Vagina (tissue), 2 donors: Measurements from ENCODE around the gene RPIA.

Source experiments
- POLR2A ChIP-seq, 2 donors: fragments of 450-650 bp; IDR thresholded peaks; one replicate each; pipeline ENCODE4 v1.6.1; 2017; ENCODE audit warnings: antibody characterized with exemption in 2 of 2, mild to moderate bottlenecking in 2 of 2, moderate library complexity in 2 of 2
- POLR2AphosphoS5 ChIP-seq, 2 donors: sonication (generic); formaldehyde crosslinking; IDR thresholded peaks; one replicate each; pipeline ENCODE4 v1.9.0; 2017; ENCODE audit warnings: antibody characterized with exemption in 2 of 2, mild to moderate bottlenecking in 2 of 2, low read depth in 1 of 2; ENCODE audit not compliant: insufficient read depth in 1 of 2

DNA sequence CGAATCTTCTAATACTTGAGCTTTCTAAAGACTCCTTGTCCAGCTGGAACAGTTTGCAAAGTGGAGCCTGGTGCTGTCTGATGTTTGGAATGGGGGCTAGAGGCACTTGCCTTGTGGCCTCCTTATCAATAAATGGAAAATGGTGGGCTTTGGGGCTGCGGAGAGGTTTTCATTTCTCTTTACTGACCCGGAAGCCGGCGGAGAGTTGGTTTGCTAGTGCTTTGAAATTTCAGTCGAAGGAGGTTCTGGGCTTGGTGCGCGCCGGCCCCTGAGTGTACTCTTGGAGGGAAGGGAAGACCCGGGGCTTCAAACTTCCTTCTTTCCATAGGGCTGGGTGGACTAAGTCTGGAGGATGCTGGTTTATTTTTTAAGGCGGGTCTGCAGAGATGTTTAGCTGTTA, 714 bp downstream of the RPIA start:
- TF ChIP-seq POLR2AphosphoS5 (IDR thresholded peaks at IDR 0.05; ENCODE audit: insufficient read depth in 1 of 2, low read depth in 1 of 2): no peak
- TF ChIP-seq POLR2A (IDR thresholded peaks at IDR 0.05): no peak
